Stomach (tissue), 4 donors: Measurements from ENCODE around the gene ZFP1.

Source experiments
- POLR2A ChIP-seq, 4 donors: fragments of 450-650 bp; IDR thresholded peaks; one replicate each; pipeline ENCODE4 v1.6.1; 2016; ENCODE audit warnings: antibody characterized with exemption in 4 of 4, control low read depth in 2 of 4, mild to moderate bottlenecking in 1 of 4, moderate library complexity in 1 of 4
- POLR2AphosphoS5 ChIP-seq, 3 donors: sonication (generic); formaldehyde crosslinking; IDR thresholded peaks; one replicate each; pipeline ENCODE4 v1.6.1; 2016; ENCODE audit warnings: antibody characterized with exemption in 3 of 3
- TF ChIP-seq, protein P1 (sequence below), 7 experiments: fragments of 450-650 bp in 4 of 7; fragments of 200-600 bp in 3 of 7; sonication (generic) in 3 of 7; IDR thresholded peaks; one replicate each; pipeline ENCODE4 v1.5.1; 2016 to 2019; ENCODE audit warnings: antibody characterized with exemption in 7 of 7, control low read depth in 2 of 7, mild to moderate bottlenecking in 1 of 7

GRCh38 chr16:75127713-75128415, 20.5 kb upstream of the ZFP1 start:
- TF ChIP-seq, protein P1, sequence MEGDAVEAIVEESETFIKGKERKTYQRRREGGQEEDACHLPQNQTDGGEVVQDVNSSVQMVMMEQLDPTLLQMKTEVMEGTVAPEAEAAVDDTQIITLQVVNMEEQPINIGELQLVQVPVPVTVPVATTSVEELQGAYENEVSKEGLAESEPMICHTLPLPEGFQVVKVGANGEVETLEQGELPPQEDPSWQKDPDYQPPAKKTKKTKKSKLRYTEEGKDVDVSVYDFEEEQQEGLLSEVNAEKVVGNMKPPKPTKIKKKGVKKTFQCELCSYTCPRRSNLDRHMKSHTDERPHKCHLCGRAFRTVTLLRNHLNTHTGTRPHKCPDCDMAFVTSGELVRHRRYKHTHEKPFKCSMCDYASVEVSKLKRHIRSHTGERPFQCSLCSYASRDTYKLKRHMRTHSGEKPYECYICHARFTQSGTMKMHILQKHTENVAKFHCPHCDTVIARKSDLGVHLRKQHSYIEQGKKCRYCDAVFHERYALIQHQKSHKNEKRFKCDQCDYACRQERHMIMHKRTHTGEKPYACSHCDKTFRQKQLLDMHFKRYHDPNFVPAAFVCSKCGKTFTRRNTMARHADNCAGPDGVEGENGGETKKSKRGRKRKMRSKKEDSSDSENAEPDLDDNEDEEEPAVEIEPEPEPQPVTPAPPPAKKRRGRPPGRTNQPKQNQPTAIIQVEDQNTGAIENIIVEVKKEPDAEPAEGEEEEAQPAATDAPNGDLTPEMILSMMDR (IDR thresholded peaks at IDR 0.05): no peak
- TF ChIP-seq POLR2AphosphoS5 (IDR thresholded peaks at IDR 0.05) (no peak), POLR2A (IDR thresholded peaks at IDR 0.05) (no peak)
